GM23338 (cell line): Measurements from ENCODE around the gene NTRK1. TPM values are rescaled to one million over a fixed set of nuclear protein-coding genes. Genes with fewer than 3 reads are reported as not detected.

Source experiments
- ATAC-seq: fragments of 200-7000 bp; cut with Tn5 transposase; 3 replicates; pipeline ENCODE4 v1.9.1; 2020
- DNase-seq: peaks from one replicate; pipeline ENCODE4 v3.0.0-alpha.2; 2015; ENCODE audit warnings: low spot score
- H2AFZ ChIP-seq: fragments of 200-600 bp; sonication (generic); 2 replicates; pipeline ENCODE4 v1.8.0; 2016; ENCODE audit warnings: antibody characterized with exemption, mild to moderate bottlenecking, moderate library complexity
- H3F3A ChIP-seq: fragments of 200-600 bp; sonication (generic); replicated peaks from 2 replicates; pipeline ENCODE4 v1.8.0; 2017; ENCODE audit warnings: antibody characterized with exemption, mixed run types, low read depth
- H3K27ac ChIP-seq: fragments of 200-600 bp; sonication (generic); 2 replicates; pipeline ENCODE4 v1.6.1; 2016; ENCODE audit warnings: low read depth
- H3K27me3 ChIP-seq: fragments of 200-600 bp; sonication (generic); 2 replicates; pipeline ENCODE4 v1.8.0; 2016; ENCODE audit warnings: mild to moderate bottlenecking, mixed run types, moderate library complexity; ENCODE audit not compliant: insufficient read depth
- H3K36me3 ChIP-seq: fragments of 200-600 bp; sonication (generic); 2 replicates; pipeline ENCODE4 v1.8.0; 2016; ENCODE audit warnings: mild to moderate bottlenecking; ENCODE audit not compliant: insufficient read depth
- H3K4me1 ChIP-seq: fragments of 200-600 bp; sonication (generic); 2 replicates; pipeline ENCODE4 v1.8.0; 2016; ENCODE audit warnings: mild to moderate bottlenecking, moderate library complexity; ENCODE audit not compliant: insufficient read depth
- H3K4me2 ChIP-seq: fragments of 200-600 bp; sonication (generic); 2 replicates; pipeline ENCODE4 v1.7.1; 2017; ENCODE audit warnings: mixed run types
- H3K4me3 ChIP-seq: fragments of 200-600 bp; sonication (generic); 2 replicates; pipeline ENCODE4 v1.6.1; 2016; ENCODE audit warnings: mixed run types
- H3K79me2 ChIP-seq: fragments of 200-600 bp; sonication (generic); replicated peaks from 2 replicates; pipeline ENCODE4 v1.8.0; 2017; ENCODE audit warnings: mild to moderate bottlenecking; ENCODE audit not compliant: insufficient read depth
- H3K9me2 ChIP-seq: fragments of 200-600 bp; sonication (generic); 2 replicates; pipeline ENCODE4 v1.8.0; 2017; ENCODE audit not compliant: insufficient read depth
- H4K20me1 ChIP-seq: fragments of 200-600 bp; sonication (generic); replicated peaks from 2 replicates; pipeline ENCODE4 v1.8.0; 2017; ENCODE audit warnings: mild to moderate bottlenecking; ENCODE audit not compliant: insufficient read depth
- H3K27ac Mint-ChIP-seq: 2 replicates; pipeline ENCODE4 v1.8.0; 2020; ENCODE audit warnings: inconsistent platforms, mild to moderate bottlenecking, moderate library complexity, mixed read lengths
- H3K27me3 Mint-ChIP-seq: 3 replicates; pipeline ENCODE4 v1.8.0; 2022; ENCODE audit warnings: low read depth, mild to moderate bottlenecking, moderate library complexity, mixed read lengths, inconsistent platforms; ENCODE audit not compliant: insufficient read depth, poor library complexity
- H3K36me3 Mint-ChIP-seq: 3 replicates; pipeline ENCODE4 v1.8.0; 2021; ENCODE audit warnings: low read depth, mild to moderate bottlenecking, inconsistent platforms, moderate library complexity, mixed read lengths
- H3K4me1 Mint-ChIP-seq: 3 replicates; pipeline ENCODE4 v1.8.0; 2020; ENCODE audit warnings: mild to moderate bottlenecking, inconsistent platforms, mixed read lengths
- H3K4me3 Mint-ChIP-seq: 3 replicates; pipeline ENCODE4 v1.8.0; 2021; ENCODE audit warnings: moderate library complexity, mild to moderate bottlenecking, inconsistent platforms, mixed read lengths
- H3K9me3 Mint-ChIP-seq: 3 replicates; pipeline ENCODE4 v1.8.0; 2020; ENCODE audit warnings: moderate library complexity, mild to moderate bottlenecking, inconsistent platforms, mixed read lengths
- CREB1 ChIP-seq: fragments of 250-450 bp; sonication (Bioruptor Pico); IDR thresholded peaks from 2 replicates; pipeline ENCODE4 v1.5.0; 2020; ENCODE audit warnings: low read depth, mild to moderate bottlenecking, moderate library complexity
- CTCF ChIP-seq, 2 experiments: fragments of 200-600 bp in 1 of 2; sonication (generic) in 1 of 2; conservative IDR thresholded peaks; 2 replicates each; pipeline versions ENCODE4 v1.5.1 to v1.6.1; 2016 to 2017; ENCODE audit warnings: antibody characterized with exemption in 2 of 2, low read depth in 2 of 2, mild to moderate bottlenecking in 2 of 2, moderate library complexity in 1 of 2
- EZH2 ChIP-seq: fragments of 200-600 bp; sonication (generic); IDR thresholded peaks from one replicate; pipeline ENCODE4 v1.8.0; 2017; ENCODE audit warnings: antibody characterized with exemption, mild to moderate bottlenecking, low read depth; ENCODE audit not compliant: unreplicated experiment
- EZH2phosphoT487 ChIP-seq: fragments of 200-600 bp; sonication (generic); IDR thresholded peaks from one replicate; pipeline ENCODE4 v1.8.1; 2018; ENCODE audit warnings: antibody characterized with exemption; ENCODE audit not compliant: unreplicated experiment
- JUNB ChIP-seq: IDR thresholded peaks from one replicate; pipeline ENCODE4 v1.6.1; 2016; ENCODE audit warnings: antibody characterized with exemption; ENCODE audit not compliant: unreplicated experiment
- NANOG ChIP-seq: IDR thresholded peaks from 2 replicates; pipeline ENCODE4 v1.6.1; 2016; ENCODE audit warnings: antibody characterized with exemption, borderline replicate concordance
- POLR2AphosphoS5 ChIP-seq: IDR thresholded peaks from 2 replicates; pipeline ENCODE4 v1.6.1; 2016; ENCODE audit warnings: antibody characterized with exemption, low read depth
- STAT1 ChIP-seq: IDR thresholded peaks from one replicate; pipeline ENCODE4 v1.6.1; 2016; ENCODE audit warnings: antibody characterized with exemption; ENCODE audit not compliant: unreplicated experiment
- ZNF114 ChIP-seq: fragments of 250-450 bp; sonication (Bioruptor Pico); IDR thresholded peaks from 2 replicates; pipeline ENCODE4 v1.5.0; 2020; ENCODE audit warnings: mild to moderate bottlenecking, moderate library complexity
- ZNF331 ChIP-seq: fragments of 250-450 bp; sonication (Bioruptor Pico); IDR thresholded peaks from 2 replicates; pipeline ENCODE4 v1.5.0; 2020; ENCODE audit warnings: low read depth, mild to moderate bottlenecking, moderate library complexity
- ZNF462 ChIP-seq: fragments of 250-450 bp; sonication (Bioruptor Pico); IDR thresholded peaks from 2 replicates; pipeline ENCODE4 v1.5.0; 2020; ENCODE audit warnings: mild to moderate bottlenecking, moderate library complexity
- polyA plus RNA-seq: library from polyadenylated mRNA; unstranded; fragments of >200 nt; fragmentation: Nextera tagmentation; extraction: Ambion mirVana; gene quantifications from 2 replicates; pipeline ENCODE4 v1.2.1, GENCODE V29; 2016
- total RNA-seq: library from RNA; depleted of rRNA; stranded (reverse); fragments of >200 nt; shearing (Covaris generic); gene quantifications from 2 replicates; pipeline ENCODE4 v1.2.3, GENCODE V29; 2014
- TF ChIP-seq, protein P1 (sequence below): IDR thresholded peaks from one replicate; pipeline ENCODE4 v1.6.1; 2018; ENCODE audit warnings: antibody characterized with exemption; ENCODE audit not compliant: unreplicated experiment

The NTRK1 gene
- total and polyA plus RNA-seq, 2 experiments from 2014 or later = 0.42 to 0.45 TPM

GRCh38 chr1:156898971-156899664 is 38.5 kb downstream of the NTRK1 start:
- H3K27ac ChIP-seq = no peak overlapping the region
- peaks cover 3% of the 10 kb centered on the region; the same call in 1 of the 2 replicates for H3K4me1 ChIP-seq
- DNase-seq (no peak), ATAC-seq (no peak)
- Mint-ChIP-seq H3K27ac (no peak overlapping the region), H3K36me3 (no peaks in the 10 kb centered on the region), H3K27me3 (peaks cover 27% of the 10 kb centered on the region), H3K4me1 (peaks cover 30% of the 10 kb centered on the region), H3K4me3 (no peak overlapping the region), H3K9me3 (no peaks in the 10 kb centered on the region)
- H3K27me3 ChIP-seq = peaks cover 19% of the 10 kb centered on the region
- no peak overlapping the region for H3K4me2 ChIP-seq
- no peaks in the 10 kb centered on the region for H3K9me2 ChIP-seq
- H3K36me3 ChIP-seq = no peaks in the 10 kb centered on the region
- TF ChIP-seq, protein P1, sequence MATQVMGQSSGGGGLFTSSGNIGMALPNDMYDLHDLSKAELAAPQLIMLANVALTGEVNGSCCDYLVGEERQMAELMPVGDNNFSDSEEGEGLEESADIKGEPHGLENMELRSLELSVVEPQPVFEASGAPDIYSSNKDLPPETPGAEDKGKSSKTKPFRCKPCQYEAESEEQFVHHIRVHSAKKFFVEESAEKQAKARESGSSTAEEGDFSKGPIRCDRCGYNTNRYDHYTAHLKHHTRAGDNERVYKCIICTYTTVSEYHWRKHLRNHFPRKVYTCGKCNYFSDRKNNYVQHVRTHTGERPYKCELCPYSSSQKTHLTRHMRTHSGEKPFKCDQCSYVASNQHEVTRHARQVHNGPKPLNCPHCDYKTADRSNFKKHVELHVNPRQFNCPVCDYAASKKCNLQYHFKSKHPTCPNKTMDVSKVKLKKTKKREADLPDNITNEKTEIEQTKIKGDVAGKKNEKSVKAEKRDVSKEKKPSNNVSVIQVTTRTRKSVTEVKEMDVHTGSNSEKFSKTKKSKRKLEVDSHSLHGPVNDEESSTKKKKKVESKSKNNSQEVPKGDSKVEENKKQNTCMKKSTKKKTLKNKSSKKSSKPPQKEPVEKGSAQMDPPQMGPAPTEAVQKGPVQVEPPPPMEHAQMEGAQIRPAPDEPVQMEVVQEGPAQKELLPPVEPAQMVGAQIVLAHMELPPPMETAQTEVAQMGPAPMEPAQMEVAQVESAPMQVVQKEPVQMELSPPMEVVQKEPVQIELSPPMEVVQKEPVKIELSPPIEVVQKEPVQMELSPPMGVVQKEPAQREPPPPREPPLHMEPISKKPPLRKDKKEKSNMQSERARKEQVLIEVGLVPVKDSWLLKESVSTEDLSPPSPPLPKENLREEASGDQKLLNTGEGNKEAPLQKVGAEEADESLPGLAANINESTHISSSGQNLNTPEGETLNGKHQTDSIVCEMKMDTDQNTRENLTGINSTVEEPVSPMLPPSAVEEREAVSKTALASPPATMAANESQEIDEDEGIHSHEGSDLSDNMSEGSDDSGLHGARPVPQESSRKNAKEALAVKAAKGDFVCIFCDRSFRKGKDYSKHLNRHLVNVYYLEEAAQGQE = no peak
- TF ChIP-seq ZNF331 (no peak), EZH2 (no peak), JUNB (no peak), ZNF114 (CRISPR knock-in tag) (no peak), STAT1 (no peak), POLR2AphosphoS5 (no peak), CTCF (conservative IDR thresholded peaks at IDR 0.05; ENCODE audit: low read depth in 2 of 2) (no peak), ZNF462 (CRISPR knock-in tag) (no peak), EZH2phosphoT487 (no peak), NANOG (no peak), CREB1 (CRISPR knock-in tag) (no peak)
- no peaks in the 10 kb centered on the region for H3K79me2 ChIP-seq
- H3F3A ChIP-seq = no peaks in the 10 kb centered on the region
- H4K20me1 ChIP-seq = no peaks in the 10 kb centered on the region; the same call in 1 of the 2 replicates
- no peak overlapping the region for H3K4me3 ChIP-seq
- H2AFZ ChIP-seq = no peak overlapping the region
